ENCODE results near the gene RNASEH2A.

DNA sequence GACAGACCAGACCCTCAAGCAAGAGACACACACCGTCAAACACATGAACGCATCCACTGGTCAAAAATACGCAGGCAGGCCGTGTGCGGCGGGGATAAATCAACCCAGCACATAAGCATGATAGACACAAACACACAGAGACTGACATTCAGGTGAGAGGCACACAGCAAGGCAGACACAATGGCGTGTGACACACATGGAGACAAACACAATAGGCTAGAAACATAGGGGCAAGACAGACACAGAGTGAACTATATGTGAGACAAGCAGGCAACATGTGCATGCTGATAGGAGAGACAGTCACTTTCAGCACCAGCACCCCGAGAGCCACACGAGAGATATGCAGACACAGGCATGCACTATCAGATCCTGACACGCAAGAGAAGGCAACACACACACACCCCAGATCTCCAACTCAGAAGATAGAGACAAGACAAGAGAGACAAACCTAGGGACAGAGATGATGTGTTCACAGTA, 22.0 kb upstream of the RNASEH2A start:
- TF ChIP-seq CTCF (IDR thresholded peaks at IDR 0.05), result no peak
- no peak for TF ChIP-seq POLR2A (IDR thresholded peaks at IDR 0.05)
